GM18508 (cell line): ENCODE results near the gene ZNF57.
"Not testable (repeated sequence)": the region's sequence is repeated elsewhere in the genome, so short reads cannot be mapped to it uniquely, and the experiment has no call there.

Source experiments
- ATAC-seq: cut with Tn5 transposase; IDR thresholded peaks from one replicate; pipeline ENCODE4 v1.9.1; 2021; ENCODE audit warnings: moderate number of reproducible peaks; ENCODE audit not compliant: insufficient read depth, unreplicated experiment

ZNF57 gene

DNA sequence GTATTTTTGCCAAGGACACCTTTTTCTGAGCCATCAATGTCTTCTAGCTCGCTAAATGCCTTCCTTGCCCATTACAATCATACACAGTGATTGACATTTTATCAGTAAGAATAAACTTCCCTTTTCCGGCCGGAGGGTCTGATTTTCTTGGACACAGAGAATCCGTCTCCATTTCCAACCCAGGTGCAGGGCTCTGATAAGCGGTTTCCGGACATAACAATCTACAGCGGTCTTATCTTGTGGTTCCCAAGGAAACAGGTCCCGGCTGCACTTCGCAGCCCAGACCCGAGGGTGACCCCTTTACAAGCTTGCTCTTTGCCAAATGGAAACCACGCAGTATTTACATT, 49.2 kb downstream of the ZNF57 start:
- ATAC-seq = no peak

DNA sequence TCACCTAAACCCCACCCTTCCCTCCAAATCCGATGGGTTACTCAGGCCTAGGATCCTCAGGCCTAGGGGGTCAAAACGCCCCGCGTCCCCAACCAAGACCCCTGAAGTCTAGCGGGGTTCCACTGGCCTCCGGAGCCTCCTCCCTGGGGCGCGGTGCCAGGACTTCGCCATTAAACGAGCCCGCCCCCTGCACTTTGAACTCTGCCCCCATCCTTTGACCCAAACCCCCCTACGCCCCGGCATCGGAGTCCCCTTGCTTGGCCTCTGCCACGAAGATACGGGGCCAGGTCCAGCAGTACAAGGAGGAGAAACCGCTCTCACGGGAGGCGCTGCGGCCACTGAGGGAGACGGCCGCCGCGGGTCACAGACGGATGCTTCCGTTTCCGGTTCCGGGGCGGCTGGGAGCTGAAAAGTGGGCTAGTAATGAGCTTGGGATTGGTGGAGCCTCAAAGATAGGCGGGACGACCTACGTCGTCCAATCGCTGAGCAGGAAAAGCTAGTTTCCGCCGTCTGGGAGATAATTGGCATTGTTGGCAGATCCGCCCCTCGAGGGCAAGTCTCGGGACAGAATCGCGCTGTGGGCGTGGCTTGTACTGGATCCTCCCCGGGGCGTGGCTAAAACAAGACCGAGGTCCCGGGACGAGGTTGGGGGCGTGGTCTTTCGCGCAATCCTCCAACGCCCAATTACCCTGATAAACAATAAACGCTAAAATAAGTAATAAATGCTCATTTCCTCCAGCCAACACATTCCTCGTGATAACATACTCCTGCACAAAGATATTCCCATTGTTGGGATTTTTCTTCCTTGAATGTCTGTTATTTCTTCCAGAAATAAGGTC, 49.8 kb downstream of the ZNF57 start:
- peak; percentile 82 for ATAC-seq

DNA sequence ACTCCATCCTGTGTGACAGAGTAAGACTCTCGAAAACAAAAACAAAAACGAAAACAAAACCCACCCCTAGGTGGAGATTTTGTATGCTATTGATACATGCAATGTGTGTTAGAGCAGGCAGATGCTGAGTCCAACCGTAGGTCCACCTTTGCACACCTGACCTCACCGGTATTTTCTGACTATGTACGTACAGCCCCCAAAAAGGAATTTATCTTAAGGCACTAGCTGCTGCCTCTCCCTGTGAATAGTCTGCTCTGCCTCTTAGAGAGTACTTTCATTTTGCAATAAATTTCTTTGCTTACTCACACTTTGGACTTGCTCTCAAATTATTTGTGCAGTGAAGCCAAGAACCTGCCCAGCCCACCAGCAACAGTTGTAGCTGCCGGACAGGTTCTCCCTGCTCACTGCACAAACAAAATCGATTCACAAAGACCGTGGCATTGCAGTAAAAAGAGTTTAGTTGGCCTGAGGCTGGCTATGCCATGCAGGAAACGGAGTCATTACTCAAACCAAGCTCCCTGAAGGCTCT, 52.3 kb downstream of the ZNF57 start:
- ATAC-seq = no peak

DNA sequence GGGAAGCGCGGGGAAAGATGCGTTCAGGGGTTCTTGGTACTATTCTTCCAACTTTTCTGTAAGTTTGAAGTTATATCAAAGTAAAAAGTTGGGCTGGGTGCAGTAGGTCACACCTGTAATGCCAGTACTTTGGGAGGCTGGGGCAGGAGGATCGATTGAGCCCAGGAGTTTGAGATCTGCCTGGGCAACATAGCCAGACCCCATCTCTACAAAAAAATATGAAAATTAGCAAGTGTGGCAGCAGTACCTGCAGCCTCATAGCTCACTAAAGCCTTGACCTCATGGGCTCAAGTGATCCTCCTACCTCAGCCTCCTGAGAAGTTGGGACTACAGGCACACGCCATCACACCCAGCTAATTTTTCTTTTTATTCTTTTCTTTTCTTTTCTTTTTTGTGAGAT, 56.4 kb downstream of the ZNF57 start:
- no peak for ATAC-seq

DNA sequence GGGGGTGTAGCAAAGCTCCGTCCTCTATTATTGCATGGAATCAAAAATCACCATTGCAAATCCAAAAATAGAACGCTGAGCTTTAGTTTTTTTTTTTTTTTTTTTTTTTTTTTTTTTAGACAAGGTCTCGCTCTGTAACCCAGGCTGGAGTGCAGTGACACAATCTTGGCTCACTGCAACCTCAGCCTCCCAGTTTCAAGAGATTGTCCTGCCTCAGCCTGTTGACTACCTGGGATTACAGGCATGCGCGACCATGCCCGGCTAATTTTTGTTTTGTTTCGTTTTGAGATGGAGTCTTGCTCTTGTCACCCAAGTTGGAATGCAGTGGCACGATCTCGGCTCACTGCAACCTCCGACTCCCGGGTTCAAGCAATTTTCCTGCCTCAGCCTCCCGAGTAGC, 59.4 kb downstream of the ZNF57 start:
- ATAC-seq = no peak

DNA sequence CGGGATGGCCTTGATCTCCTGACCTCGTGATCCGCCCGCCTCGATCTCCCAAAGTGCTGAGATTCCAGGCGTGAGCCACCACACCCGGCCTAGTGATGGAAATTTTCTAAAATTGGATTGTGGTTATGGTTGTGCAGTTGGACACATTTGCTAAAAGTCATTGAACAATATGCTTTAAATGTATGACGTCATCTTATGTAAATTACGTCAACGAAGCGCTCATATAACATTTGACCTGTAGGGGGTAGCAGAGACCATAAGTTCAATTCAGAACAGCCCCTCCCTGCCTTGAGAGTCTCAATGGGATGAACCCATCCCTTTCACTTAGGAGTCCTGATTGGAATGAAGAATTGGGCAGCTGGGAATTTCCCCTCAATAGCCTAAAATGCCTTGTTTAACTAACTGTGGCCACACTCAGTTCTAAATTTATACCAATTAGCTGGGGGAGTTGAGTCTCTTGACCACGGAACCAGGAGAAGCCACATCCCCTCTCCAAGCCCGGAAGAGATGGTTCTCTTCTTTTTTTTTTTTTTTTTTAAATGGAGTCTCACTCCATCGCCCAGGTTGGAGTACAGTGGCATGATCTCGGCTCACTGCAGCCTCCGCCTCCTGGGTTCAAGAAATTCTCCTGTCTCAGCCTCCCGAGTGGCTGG, 61.4 kb downstream of the ZNF57 start:
- no peak for ATAC-seq

DNA sequence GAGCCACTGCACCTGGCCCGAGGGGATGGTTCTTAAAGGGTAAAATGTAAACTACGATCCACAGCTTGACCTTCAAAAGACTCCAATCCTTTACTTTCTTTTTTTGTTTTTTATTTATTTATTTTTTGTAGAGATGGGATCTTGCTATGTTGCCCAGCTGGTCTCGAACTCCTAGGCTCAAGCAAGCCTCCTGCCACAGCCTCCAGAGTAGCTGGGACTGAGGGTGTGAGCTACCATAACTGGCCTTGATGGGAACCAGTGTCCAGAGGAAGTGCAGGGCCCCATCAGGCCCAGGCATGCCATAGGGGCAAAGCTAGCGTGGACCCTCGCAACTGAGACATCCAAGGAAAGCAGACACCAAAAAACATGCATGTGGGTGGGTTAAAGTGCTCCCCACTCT, 62.4 kb downstream of the ZNF57 start:
- ATAC-seq = no peak

DNA sequence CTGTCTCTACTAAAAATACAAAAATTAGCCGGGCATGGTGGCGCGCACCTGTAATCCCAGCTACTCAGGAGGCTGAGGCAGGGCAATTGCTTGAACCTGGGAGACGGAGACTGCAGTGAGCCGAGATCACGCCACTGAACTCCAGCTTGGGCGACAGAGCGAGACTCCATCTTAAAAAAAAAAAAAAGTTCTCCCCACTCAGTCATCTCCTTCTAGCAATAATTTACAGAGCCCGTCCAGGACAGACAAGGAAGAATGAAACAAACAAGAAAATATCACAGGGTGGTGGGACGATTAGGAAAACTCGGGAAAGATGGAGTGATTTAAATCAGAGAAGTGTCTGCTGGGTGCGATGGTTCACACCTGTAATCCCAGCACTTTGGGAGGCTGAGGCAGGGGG, 62.9 kb downstream of the ZNF57 start:
- not testable (repeated sequence) for ATAC-seq

DNA sequence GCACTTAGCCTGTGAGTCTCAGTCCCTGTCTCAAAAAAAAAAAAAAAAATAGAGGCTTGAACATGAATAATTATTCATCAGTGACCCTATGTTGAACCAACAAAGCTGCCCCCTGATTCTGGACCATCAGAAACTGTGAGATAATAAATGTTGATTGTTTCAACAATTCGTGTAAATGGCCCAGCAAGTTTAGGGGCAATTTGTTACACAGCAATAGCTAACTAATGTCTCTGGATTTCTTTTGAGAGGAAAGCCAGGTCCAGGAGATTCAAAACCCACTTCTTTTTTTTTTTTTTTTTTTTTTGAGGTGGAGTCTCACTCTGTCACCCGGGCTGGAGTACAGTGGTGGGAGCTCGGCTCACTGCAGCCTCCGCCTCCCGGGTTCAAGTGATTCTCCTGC, 64.1 kb downstream of the ZNF57 start:
- no peak for ATAC-seq

DNA sequence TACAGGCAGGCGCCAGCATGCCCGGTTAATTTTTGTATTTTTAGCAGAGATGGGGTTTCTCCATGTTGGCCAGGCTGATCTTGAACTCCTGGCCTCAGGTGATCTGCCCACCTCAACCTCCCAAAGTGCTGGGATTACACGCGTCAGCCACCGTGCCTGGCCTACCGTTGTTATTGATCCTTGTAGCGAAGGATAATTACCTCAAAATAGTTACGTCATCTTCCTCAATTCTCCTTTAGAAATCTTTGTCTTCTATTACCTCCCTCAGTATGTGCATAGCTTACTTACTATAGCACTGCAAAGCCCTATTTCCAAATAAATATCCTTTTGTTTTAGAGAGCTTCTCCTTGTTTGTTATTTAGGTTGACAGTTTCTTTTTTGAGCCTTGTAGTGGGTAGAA, 67.2 kb downstream of the ZNF57 start:
- no peak for ATAC-seq
